OCI-LY1 (cell line): ENCODE measurements around the gene GALNT17.

Experiments used
- EZH2 ChIP-seq: fragments of 200-600 bp; sonication (generic), shearing (Covaris generic); IDR thresholded peaks from 2 replicates; pipeline ENCODE4 v1.8.0; 2017; ENCODE audit warnings: borderline replicate concordance, mixed run types, mild to moderate bottlenecking, antibody characterized with exemption, low read length, moderate library complexity, mixed read lengths
- TF ChIP-seq, protein P1 (sequence below): fragments of 200-600 bp; sonication (generic), shearing (Covaris generic); IDR thresholded peaks from 2 replicates; pipeline ENCODE4 v1.5.1; 2017; ENCODE audit warnings: mild to moderate bottlenecking, antibody characterized with exemption, low read length, moderate library complexity, mixed read lengths

GRCh38 chr7:71363627-71364026, 231.7 kb downstream of the GALNT17 start:
- TF ChIP-seq, protein P1, sequence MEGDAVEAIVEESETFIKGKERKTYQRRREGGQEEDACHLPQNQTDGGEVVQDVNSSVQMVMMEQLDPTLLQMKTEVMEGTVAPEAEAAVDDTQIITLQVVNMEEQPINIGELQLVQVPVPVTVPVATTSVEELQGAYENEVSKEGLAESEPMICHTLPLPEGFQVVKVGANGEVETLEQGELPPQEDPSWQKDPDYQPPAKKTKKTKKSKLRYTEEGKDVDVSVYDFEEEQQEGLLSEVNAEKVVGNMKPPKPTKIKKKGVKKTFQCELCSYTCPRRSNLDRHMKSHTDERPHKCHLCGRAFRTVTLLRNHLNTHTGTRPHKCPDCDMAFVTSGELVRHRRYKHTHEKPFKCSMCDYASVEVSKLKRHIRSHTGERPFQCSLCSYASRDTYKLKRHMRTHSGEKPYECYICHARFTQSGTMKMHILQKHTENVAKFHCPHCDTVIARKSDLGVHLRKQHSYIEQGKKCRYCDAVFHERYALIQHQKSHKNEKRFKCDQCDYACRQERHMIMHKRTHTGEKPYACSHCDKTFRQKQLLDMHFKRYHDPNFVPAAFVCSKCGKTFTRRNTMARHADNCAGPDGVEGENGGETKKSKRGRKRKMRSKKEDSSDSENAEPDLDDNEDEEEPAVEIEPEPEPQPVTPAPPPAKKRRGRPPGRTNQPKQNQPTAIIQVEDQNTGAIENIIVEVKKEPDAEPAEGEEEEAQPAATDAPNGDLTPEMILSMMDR: no peak
- no peak for TF ChIP-seq EZH2
